Activated T-cell treated with anti-CD3 and anti-CD28 coated beads, Interleukin-2, amount 50 U/mL, for 1 hour (primary cell): ENCODE data around the gene CNGB1.
"Not testable (repeated sequence)": the region's sequence is repeated elsewhere in the genome, so short reads cannot be mapped to it uniquely, and the experiment has no call there.

ENCODE experiments used
- DNase-seq: peaks from one replicate; pipeline ENCODE4 v3.0.0-alpha.2; 2020

The CNGB1 gene

DNA sequence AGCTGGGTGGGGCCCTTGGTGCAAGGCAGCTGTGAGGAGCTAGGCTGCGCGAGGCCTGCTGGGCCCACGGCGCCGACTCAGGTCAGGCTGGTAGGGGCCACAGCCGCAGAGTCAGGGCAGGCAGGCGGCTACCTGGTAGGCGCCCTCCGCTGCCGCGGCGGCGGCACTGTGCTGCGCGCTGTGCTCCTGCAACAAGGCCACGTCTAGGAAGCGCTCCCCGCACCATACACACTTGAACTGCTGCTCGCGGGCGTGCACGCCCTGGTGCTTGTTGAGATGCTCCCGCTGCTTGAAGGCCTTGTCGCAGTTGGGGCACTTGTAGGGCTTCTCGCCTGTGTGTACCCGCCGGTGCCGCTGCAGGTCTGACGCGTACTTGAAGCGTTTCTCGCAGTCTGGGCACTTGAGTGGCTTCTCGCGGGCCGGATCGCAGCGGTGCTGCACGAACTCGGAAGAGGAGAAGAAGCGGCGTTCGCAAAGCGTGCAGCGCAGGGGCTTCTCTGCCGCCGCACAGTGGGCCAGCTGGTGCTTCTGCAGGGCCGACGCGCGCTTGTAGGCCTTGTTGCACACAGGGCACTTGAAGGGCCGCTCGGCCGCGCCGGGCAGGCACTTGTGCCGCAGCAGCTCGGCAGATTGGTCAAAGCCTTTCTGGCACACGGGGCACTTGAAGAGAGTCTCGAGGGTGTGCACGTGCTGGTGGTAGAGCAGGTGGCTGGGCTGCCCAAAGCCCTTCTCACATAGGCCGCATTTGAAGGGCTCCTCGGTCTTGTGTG is 25.7 kb upstream of the CNGB1 start:
- DNase-seq, result no peak

DNA sequence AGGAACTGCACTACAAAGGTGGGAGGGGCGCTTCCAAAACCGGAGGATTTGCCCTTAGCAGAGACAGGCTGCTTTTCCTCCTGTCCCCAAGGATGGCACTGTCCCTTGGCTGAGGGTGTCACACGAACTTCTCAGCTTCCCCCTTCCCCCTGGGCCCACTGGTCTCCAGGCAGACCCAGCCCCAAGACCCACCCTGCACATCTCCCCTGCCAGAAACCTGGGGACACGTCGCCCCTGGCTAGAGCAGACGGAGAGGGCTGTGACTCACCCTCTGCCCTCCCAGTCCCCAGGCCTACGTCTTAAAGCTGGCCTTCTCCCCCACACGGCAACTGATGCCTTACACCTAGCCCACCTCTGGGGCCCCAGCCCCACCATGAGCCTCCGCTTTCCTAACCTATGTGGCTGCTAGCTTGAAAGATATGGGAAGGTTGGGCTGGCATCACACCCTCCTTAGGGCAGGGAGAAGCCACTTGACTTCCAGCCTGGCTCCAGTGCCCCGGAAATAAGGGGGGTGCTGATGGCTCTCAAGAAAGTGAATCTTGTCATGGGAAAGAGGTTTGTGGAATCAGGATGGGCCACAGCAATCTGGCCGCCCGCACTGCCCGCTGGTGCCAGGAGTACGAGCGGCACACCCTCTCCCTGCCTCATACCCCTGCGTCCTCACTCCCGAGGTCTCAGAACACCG is 24.9 kb upstream of the CNGB1 start:
- no peak for DNase-seq

GRCh38 chr16:57994778-57995177 is 23.9 kb upstream of the CNGB1 start:
- peak; percentile 40 for DNase-seq

- no peak for DNase-seq
Measured at GRCh38 chr16:57994361-57994760, 23.4 kb upstream of the CNGB1 start.

DNA sequence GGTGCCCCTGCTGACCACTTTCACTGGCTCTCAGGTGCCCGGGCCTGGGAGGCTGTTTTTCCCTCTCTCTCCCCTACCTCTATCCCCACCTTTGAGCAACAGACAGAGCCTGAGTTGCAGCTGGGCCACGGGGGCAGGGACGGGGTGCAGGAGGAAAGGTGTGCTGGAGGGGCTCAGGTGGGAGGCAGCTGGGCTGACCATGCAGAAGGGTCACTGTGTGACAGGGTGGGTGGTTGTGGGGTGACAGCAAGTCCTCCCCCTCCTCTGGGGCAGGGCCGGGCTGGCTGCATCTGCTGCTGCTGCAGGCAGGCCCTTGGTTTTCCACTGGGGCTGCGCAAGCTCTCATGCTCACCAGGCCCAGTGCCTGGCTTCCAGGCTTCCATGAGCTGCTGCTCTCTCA is 23.0 kb upstream of the CNGB1 start:
- DNase-seq, result no peak

DNA sequence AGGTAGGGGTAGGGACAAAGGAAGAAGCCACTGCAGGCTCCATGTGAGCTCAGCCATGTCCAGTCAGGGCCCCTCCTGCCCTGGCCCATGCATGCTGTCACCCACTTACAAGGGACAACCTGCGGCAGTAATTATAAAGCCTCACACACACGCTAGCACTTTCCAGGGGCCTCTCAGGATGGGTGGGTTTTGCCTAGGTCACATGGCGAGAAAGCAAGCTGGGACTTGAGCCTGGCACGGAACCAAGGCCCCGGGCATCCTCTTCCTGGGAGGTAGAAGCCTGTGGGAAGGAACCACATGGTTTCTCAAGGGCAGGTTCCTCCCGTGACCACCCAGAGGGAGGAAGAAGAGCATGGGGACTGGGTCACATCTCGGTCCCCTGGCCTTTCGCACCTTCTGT is 22.5 kb upstream of the CNGB1 start:
- DNase-seq, result no peak

- DNase-seq, result no peak
Measured at GRCh38 chr16:57992084-57992483, 21.2 kb upstream of the CNGB1 start.

DNA sequence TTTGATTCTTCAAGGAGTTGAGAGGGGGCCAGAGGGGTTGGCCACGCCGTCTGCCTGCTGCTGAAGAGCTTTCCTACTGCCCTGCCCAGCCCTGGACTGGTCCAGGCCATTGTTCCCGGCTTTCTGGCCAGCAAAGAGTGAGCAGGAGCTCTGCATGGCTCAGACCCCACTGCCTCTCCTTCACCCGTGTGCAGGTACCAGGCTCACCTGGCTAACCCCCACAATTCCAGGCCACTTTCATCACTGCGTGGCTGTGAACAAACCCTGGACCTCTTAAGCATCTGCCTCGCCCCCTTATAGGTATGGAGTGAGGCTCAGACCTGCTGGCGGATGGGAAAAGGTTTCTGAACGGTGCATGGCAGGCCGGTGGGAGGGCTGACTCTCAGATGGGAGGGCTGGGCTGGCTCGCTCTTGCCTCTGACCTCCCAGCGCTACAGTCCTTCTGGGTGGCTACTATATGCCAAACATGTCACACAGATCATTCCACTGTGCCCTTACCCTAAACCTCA is 20.7 kb upstream of the CNGB1 start:
- DNase-seq, result no peak

- peak; percentile 13 for DNase-seq
Measured at GRCh38 chr16:57988929-57989328, 18.0 kb upstream of the CNGB1 start.

DNA sequence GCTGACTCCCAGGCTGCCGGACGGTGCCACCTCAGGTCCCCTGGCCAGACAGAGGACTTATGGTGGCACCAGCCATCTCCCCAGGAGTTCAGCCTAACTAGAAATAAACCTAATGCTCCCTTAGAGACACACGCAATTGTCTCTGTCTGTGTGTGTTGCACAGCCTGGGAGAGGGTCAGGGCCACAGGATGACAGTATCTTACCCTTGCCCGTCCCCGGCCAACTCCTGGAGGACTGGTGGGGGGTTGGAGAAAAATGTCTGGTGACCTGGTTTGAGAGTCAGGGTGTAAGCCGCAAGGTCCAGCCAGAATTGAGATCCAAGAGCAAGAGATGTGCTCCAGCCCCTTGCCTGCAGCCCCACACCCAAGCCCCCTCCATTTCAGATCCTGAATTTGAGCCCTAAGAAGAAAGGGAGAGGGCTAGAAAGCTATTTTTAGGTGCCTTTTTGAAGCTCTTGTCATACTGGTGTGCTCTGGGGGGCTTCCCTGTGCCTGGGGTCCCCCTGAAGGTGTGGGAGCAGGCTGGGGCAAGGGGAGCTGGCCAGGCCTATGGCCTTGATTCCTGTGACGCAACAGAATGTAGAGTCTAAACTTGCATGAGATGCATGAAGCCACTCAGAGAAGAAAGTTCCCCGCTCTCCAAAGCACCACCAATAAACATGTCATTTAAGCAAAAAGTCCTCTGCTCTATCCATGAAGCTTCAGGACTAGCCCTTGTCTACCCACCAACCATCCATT is 16.7 kb upstream of the CNGB1 start:
- no peak for DNase-seq

GRCh38 chr16:57986196-57986595 is 15.3 kb upstream of the CNGB1 start:
- no peak for DNase-seq

DNA sequence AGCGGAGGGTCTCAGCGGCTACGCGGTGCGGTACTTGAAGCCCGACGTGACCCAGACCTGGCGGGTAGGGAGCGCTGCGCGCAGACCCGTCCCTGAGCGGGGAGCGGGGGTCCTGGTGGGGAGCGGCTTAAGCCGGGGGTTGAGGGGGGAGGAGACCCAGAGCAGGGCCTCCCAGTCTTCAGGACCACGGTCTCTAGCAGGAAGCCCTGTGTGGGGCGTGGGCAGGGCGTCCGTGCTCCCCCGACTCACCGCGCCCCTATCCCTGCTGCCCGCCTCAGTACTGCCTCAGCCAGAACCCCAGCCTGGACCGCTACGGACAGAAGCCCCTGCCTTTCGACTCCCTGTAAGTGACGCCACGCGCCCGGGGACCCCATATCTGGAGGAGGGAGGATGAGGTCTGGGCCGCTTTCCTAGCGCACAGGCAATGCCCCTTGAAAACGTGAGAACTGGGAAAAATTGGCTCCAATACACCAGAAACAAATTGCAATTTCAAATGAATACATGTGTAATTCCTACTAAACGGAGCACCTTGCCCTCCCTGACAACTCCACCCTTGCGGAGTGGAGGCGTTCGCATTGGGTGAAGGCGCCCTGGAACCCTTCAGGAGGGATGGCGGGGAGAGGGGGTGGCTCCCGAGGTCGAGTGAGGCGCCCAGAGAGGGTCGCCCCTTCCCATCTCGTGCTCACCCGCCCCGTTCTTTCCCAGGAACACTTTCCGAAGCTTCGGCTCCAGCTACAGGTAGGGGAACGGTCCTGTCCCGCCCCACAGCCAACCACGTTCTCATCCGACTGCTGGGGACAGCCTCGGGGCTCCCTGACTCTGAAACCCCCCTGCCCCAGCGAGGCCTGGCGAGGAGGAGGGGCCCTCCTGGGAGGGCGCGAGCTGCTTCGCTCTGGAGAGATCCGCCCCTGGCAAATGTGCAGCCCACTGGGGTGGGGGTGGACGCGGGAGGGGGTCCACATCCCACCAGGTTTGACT is 14.6 kb upstream of the CNGB1 start:
- DNase-seq, result no peak

GRCh38 chr16:57984443-57985203 is 13.7 kb upstream of the CNGB1 start:
- DNase-seq, result peak; percentile 92

- DNase-seq, result no peak
Measured at GRCh38 chr16:57982385-57982784, 11.5 kb upstream of the CNGB1 start.

GRCh38 chr16:57981636-57982035 is 10.7 kb upstream of the CNGB1 start:
- DNase-seq, result no peak

DNA sequence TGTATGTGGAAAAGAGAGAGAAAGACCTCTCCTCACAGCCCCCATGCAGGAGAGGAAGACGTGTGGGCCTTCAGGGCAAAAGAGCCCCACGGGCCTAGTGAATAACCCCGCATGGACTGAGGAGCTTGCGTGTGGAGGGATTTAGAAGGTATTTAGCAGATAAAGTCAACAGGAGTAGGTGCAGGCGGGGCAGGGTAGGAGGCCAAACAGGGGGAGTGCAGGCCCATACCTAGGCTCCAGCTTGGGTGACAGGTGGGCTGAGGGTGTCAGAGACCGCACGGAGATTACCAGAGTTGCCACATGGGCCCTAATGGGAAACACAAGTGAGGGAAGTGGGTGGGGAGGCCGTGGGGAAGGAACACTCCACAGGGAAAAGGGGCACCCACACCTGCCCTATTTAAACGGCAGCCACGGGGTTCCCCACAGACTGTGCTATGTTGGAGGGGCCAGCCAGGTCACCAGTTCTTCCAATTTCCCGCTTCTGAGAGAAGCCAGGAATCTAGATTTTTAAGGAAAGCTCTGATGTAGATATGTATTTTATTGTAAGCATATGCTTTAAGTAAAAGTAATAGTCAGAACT is 8.2 kb upstream of the CNGB1 start:
- DNase-seq, result no peak

GRCh38 chr16:57978070-57978465 is 7.1 kb upstream of the CNGB1 start:
- not testable (repeated sequence) for DNase-seq

DNA sequence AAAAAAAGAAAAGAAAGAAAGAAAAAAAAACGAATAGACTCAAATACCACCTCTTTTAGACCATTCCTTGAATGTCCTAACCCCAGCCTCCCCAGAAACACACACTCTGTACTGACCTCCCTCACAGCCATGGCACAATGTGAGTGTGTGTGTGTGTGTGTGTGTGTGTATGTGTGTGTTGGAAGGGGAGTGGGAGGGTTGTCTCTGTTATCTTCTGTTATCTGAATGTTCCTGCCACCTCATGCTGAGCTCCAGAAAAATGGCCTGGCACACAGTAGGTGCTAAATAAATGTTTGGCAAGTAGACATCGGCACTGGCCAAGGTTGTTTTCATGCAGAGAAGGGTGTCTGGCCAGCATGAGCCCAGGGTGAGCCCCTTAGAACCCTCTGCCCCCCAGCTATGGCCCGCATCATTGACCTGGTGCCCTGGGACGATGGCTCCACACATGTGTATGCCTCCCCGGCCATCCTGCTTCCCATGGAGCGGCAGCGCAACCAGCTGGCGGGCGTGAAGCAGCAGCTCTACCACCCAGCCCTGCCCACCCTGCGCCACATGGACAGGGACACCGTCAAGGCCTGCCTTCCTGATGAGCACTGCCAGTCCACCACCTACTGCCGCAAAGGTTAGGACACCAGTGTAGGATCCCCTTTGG is 6.6 kb upstream of the CNGB1 start:
- no peak for DNase-seq

DNA sequence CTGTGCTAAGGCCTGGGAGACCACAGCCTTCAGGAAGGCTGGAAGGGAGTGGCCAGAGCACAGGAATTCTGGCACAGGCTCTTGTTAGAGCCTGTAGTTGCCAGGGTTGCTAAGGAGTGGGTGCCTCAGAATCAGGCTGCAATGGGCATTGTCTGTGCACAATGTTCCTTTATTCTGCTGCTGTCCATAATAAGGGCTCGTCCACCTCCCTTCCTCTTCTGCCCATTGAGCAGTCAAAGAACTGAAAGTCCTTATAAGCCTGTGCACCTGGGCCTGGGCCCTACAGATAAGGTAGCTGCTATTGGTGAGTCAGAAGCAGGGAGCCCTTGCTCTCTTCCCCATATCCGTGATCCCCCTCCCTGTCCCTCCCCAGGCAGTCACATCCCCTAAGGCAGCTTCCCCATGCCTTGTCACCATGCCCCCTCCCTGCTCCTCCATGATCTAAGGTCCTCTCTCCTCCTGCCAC is 5.4 kb upstream of the CNGB1 start:
- no peak for DNase-seq

DNA sequence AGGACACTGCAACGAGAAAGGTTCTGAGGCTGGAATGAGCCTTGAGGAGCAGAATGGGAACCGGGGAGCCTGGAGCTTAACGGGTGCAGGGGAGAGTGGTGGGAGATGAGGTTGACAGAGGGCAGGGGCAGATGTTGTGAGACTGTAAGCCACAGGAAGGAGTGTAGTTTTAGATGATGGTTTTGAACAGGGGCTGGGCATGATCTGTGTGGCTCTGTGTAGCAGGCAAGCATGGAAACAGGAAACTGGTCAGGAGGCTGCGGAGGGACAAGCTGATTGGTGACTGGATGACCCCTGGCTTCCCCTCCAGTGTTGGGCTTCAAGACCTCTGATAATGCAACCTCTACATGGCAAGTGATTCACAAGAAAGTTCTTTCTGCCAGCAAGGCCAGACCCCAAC is 1.4 kb upstream of the CNGB1 start:
- no peak for DNase-seq

DNA sequence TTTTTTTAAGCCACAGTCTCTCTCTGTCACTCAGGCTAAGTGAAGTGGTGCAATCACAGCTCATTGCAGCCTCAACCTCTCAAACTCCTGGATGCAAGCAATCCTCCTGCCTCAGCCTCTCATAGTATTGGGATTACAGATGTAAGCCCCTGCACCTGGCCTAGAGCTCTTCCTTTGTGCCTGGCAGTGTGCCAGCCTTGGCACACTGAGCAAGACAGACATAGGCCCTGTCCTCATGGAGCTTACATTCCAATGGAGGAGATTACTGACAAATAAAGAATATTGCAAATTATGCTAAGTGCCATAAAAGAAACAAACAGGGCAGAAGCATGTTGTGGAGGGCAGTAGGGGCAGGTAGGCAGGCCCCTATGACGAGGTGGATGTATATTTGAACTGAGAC is 920 bp upstream of the CNGB1 start:
- DNase-seq, result no peak
